ENCODE data around the gene INHBA.

Gene INHBA

GRCh38 chr7:41702635-41703371 lies at the start of gene INHBA:
INHBA (minus strand) TSS chr7:41703090; CDS start chr7:41700374, 2,716 bp downstream.
- no peak for TF ChIP-seq CTCF (IDR thresholded peaks at IDR 0.05; ENCODE audit: control insufficient read depth, extremely low read depth, insufficient read depth)
- no peak for DNase-seq (ENCODE audit: low read depth)
- H3K4me3 ChIP-seq (ENCODE audit: low read depth, low read length) = no peak within 1 kb of the TSS

GRCh38 chr7:41752615-41753014 lies 49.7 kb upstream of the INHBA start:
- TF ChIP-seq CTCF (IDR thresholded peaks at IDR 0.05; ENCODE audit: control insufficient read depth, extremely low read depth, insufficient read depth) = no peak
- H3K4me3 ChIP-seq (ENCODE audit: low read depth, low read length) = no peak overlapping the region
- DNase-seq (ENCODE audit: low read depth) = no peak

- no peak overlapping the region for H3K4me3 ChIP-seq (ENCODE audit: low read depth, low read length)
- TF ChIP-seq CTCF (IDR thresholded peaks at IDR 0.05; ENCODE audit: control insufficient read depth, extremely low read depth, insufficient read depth) = no peak
- no peak for DNase-seq (ENCODE audit: low read depth)
Measured at GRCh38 chr7:41750661-41751540, 48.0 kb upstream of the INHBA start.

GRCh38 chr7:41747961-41748360 lies 45.1 kb upstream of the INHBA start:
- no peak for DNase-seq (ENCODE audit: low read depth)
- no peak overlapping the region for H3K4me3 ChIP-seq (ENCODE audit: low read depth, low read length)
- TF ChIP-seq CTCF (IDR thresholded peaks at IDR 0.05; ENCODE audit: control insufficient read depth, extremely low read depth, insufficient read depth) = no peak

GRCh38 chr7:41745451-41745850 lies 42.6 kb upstream of the INHBA start:
- no peak for TF ChIP-seq CTCF (IDR thresholded peaks at IDR 0.05; ENCODE audit: control insufficient read depth, extremely low read depth, insufficient read depth)
- no peak overlapping the region for H3K4me3 ChIP-seq (ENCODE audit: low read depth, low read length)
- no peak for DNase-seq (ENCODE audit: low read depth)

GRCh38 chr7:41744161-41744560 lies 41.3 kb upstream of the INHBA start:
- H3K4me3 ChIP-seq (ENCODE audit: low read depth, low read length) = no peak overlapping the region
- no peak for DNase-seq (ENCODE audit: low read depth)
- TF ChIP-seq CTCF (IDR thresholded peaks at IDR 0.05; ENCODE audit: control insufficient read depth, extremely low read depth, insufficient read depth) = no peak
